Right cardiac atrium (tissue), 5 donors: ENCODE measurements around the gene BNC2. TPM values are rescaled to one million over a fixed set of nuclear protein-coding genes. Genes with fewer than 3 reads are reported as not detected.
"Not testable (repeated sequence)": the region's sequence is repeated elsewhere in the genome, so short reads cannot be mapped to it uniquely, and the experiment has no call there.

Source experiments
- ATAC-seq, 2 donors: fragments of 200-7000 bp; cut with Tn5 transposase; one replicate each; pipeline versions ENCODE4 v1.8.0 to v1.9.1; 2020; ENCODE audit warnings: moderate library complexity in 2 of 2, mild to moderate bottlenecking in 1 of 2
- DNase-seq, 3 donors: peaks; one replicate each; pipeline ENCODE4 v3.0.0-alpha.2; 2020
- H3K27ac ChIP-seq: one replicate; pipeline ENCODE4 v1.5.1; 2013; ENCODE audit warnings: mild to moderate bottlenecking, low read length, control low read depth, moderate library complexity
- H3K27me3 ChIP-seq: one replicate; pipeline ENCODE4 v1.6.1; 2013; ENCODE audit not compliant: control insufficient read depth, insufficient read depth
- H3K4me1 ChIP-seq: one replicate; pipeline ENCODE4 v1.6.1; 2013; ENCODE audit warnings: low read length; ENCODE audit not compliant: control insufficient read depth, insufficient read depth
- H3K4me3 ChIP-seq: one replicate; pipeline ENCODE4 v1.5.1; 2013; ENCODE audit warnings: low read length, control low read depth
- H3K9me3 ChIP-seq: one replicate; pipeline ENCODE4 v1.6.1; 2013; ENCODE audit warnings: low read length; ENCODE audit not compliant: control insufficient read depth
- WGBS: extraction: QIAGEN DNeasy Blood & Tissue Kit; methylation state at CpG from one replicate; pipeline ENCODE4 v1.1.7; 2013; 5-methylcytosine and 5-hydroxymethylcytosine counted together
- intact Hi-C, 4 donors: fragments of 100-400 bp; cut with DNase I; formaldehyde crosslinking; loops; one replicate each; pipeline versions ENCODE4 v1.11.0 to v1.14.0; 2022 to 2023
- polyA plus RNA-seq: library from polyadenylated mRNA; stranded (reverse); fragments of 200-250 nt; gene quantifications from one replicate; pipeline ENCODE4 v1.2.3, GENCODE V29; 2013
- total RNA-seq, 4 donors: library from RNA; stranded (reverse); fragmentation: NEBNext Ultra II Directional; extraction: Animal tissue kit (Norgen Biotek cat#: 25700); gene quantifications; one replicate each; pipeline ENCODE4 v1.2.1, GENCODE V29; 2021
- donor health status: healthy with polysubstance abuse.
- donor health status: DM: no; HTN: yes; CAD: no.
- donor health status: DM: no; HTN: no; CAD: no.
- donor health status: DM: no; HTN: yes; CAD: no; lungs with severe emphysema.
- donor health status: DM: yes; HTN: yes; CAD: no.

Gene BNC2
- total and polyA plus RNA-seq, 5 donors = 4.7 to 123 (median 67.8) TPM

GRCh38 chr9:16539626-16540025, 330.8 kb downstream of the BNC2 start:
- intact Hi-C loops, H3K9me3 ChIP-seq, H3K4me3 ChIP-seq, ATAC-seq, H3K27ac ChIP-seq, H3K4me1 ChIP-seq, DNase-seq, H3K27me3 ChIP-seq: not testable (repeated sequence)
- 93% methylated on average over 1 of the region's 1 CpG for WGBS

- H3K9me3 ChIP-seq = no peaks in the 10 kb centered on the region
- no peak for DNase-seq
- no peak overlapping the region for H3K27ac ChIP-seq
- ATAC-seq = no peak
- intact Hi-C loops = no loop called here
- no peaks in the 10 kb centered on the region for H3K4me1 ChIP-seq
- H3K4me3 ChIP-seq = no peak overlapping the region
- 62% methylated on average over 1 of the region's 1 CpG for WGBS
- no peaks in the 10 kb centered on the region for H3K27me3 ChIP-seq
Observed at GRCh38 chr9:16535555-16535954, 334.9 kb downstream of the BNC2 start.

GRCh38 chr9:16532681-16533450, 337.6 kb downstream of the BNC2 start:
- Histone ChIP-seq H3K4me1 (no peaks in the 10 kb centered on the region), H3K27ac (no peak overlapping the region), H3K4me3 (no peak overlapping the region), H3K27me3 (no peaks in the 10 kb centered on the region), H3K9me3 (no peaks in the 10 kb centered on the region)
- DNase-seq (no peak), ATAC-seq (no peak)
- 67% methylated on average over 2 of the region's 2 CpGs for WGBS
- intact Hi-C loops = no loop called here

GRCh38 chr9:16532272-16532671, 338.2 kb downstream of the BNC2 start:
- no peak for DNase-seq
- Histone ChIP-seq H3K9me3 (no peaks in the 10 kb centered on the region), H3K4me1 (no peaks in the 10 kb centered on the region), H3K4me3 (no peak overlapping the region), H3K27me3 (no peaks in the 10 kb centered on the region), H3K27ac (no peak overlapping the region)
- ATAC-seq = no peak
- WGBS = 94% methylated on average over 3 of the region's 3 CpGs
- intact Hi-C loops = no loop called here

- DNase-seq (peak in 2 of 3 donors; percentile 50 to 54), ATAC-seq (peak; percentile 33 to 37)
- no peak overlapping the region for H3K27ac ChIP-seq
- no peak overlapping the region for H3K4me3 ChIP-seq
- no peaks in the 10 kb centered on the region for H3K4me1 ChIP-seq
- 70% methylated on average over 13 of the region's 13 CpGs for WGBS
- H3K9me3 ChIP-seq = no peaks in the 10 kb centered on the region
- intact Hi-C loops = no loop called here
- no peaks in the 10 kb centered on the region for H3K27me3 ChIP-seq
Observed at GRCh38 chr9:16530669-16531642, 339.5 kb downstream of the BNC2 start.

- Histone ChIP-seq H3K4me1 (peaks cover 1% of the 10 kb centered on the region), H3K27ac (no peak overlapping the region), H3K9me3 (no peaks in the 10 kb centered on the region), H3K4me3 (no peak overlapping the region), H3K27me3 (no peaks in the 10 kb centered on the region)
- DNase-seq = no peak
- intact Hi-C loops = no loop called here
- ATAC-seq = no peak
- WGBS = 89% methylated on average over 9 of the region's 9 CpGs
Observed at GRCh38 chr9:16527573-16527972, 342.9 kb downstream of the BNC2 start.

- 57% methylated on average over 3 of the region's 3 CpGs for WGBS
- ATAC-seq = peak in 1 of 2 donors; percentile 16
- Histone ChIP-seq H3K9me3 (no peaks in the 10 kb centered on the region), H3K4me3 (no peak overlapping the region), H3K27me3 (no peaks in the 10 kb centered on the region), H3K27ac (no peak overlapping the region), H3K4me1 (peaks cover 1% of the 10 kb centered on the region)
- intact Hi-C loops = no loop called here
- DNase-seq = no peak
Observed at GRCh38 chr9:16526380-16526779, 344.1 kb downstream of the BNC2 start.

GRCh38 chr9:16524823-16525222, 345.6 kb downstream of the BNC2 start:
- 73% methylated on average over 2 of the region's 2 CpGs for WGBS
- Histone ChIP-seq H3K27ac (no peak overlapping the region), H3K9me3 (no peaks in the 10 kb centered on the region), H3K4me3 (no peak overlapping the region), H3K27me3 (no peaks in the 10 kb centered on the region), H3K4me1 (peaks cover 1% of the 10 kb centered on the region)
- no peak for DNase-seq
- ATAC-seq = no peak
- intact Hi-C loops = no loop called here

GRCh38 chr9:16524078-16524477, 346.4 kb downstream of the BNC2 start:
- H3K27ac ChIP-seq = no peak overlapping the region
- no peaks in the 10 kb centered on the region for H3K27me3 ChIP-seq
- intact Hi-C loops = no loop called here
- peaks cover 1% of the 10 kb centered on the region for H3K4me1 ChIP-seq
- 86% methylated on average over 3 of the region's 3 CpGs for WGBS
- no peaks in the 10 kb centered on the region for H3K9me3 ChIP-seq
- DNase-seq = no peak
- no peak overlapping the region for H3K4me3 ChIP-seq
- no peak for ATAC-seq

- Histone ChIP-seq H3K27me3 (no peaks in the 10 kb centered on the region), H3K4me3 (no peak overlapping the region), H3K9me3 (no peaks in the 10 kb centered on the region), H3K4me1 (peaks cover 1% of the 10 kb centered on the region), H3K27ac (no peak overlapping the region)
- intact Hi-C loops = no loop called here
- peak; percentile 25 to 69 (median 61) for DNase-seq
- ATAC-seq = peak; percentile 76 to 80
- WGBS = 30% methylated on average over 3 of the region's 3 CpGs
Observed at GRCh38 chr9:16521868-16522411, 348.5 kb downstream of the BNC2 start.

GRCh38 chr9:16519001-16519400, 351.5 kb downstream of the BNC2 start:
- Histone ChIP-seq H3K4me3 (no peak overlapping the region), H3K9me3 (no peaks in the 10 kb centered on the region), H3K27me3 (no peaks in the 10 kb centered on the region), H3K27ac (no peak overlapping the region), H3K4me1 (peaks cover 7% of the 10 kb centered on the region)
- WGBS = 94% methylated on average over 2 of the region's 2 CpGs
- DNase-seq = no peak
- ATAC-seq = no peak
- intact Hi-C loops = no loop called here
